Measurements from ENCODE around the gene ABO. TPM values are rescaled to one million over a fixed set of nuclear protein-coding genes. Genes with fewer than 3 reads are reported as not detected.

Gene ABO
- total RNA-seq, 2 donors from 2014 or later = 0.35 to 1.2 TPM

DNA sequence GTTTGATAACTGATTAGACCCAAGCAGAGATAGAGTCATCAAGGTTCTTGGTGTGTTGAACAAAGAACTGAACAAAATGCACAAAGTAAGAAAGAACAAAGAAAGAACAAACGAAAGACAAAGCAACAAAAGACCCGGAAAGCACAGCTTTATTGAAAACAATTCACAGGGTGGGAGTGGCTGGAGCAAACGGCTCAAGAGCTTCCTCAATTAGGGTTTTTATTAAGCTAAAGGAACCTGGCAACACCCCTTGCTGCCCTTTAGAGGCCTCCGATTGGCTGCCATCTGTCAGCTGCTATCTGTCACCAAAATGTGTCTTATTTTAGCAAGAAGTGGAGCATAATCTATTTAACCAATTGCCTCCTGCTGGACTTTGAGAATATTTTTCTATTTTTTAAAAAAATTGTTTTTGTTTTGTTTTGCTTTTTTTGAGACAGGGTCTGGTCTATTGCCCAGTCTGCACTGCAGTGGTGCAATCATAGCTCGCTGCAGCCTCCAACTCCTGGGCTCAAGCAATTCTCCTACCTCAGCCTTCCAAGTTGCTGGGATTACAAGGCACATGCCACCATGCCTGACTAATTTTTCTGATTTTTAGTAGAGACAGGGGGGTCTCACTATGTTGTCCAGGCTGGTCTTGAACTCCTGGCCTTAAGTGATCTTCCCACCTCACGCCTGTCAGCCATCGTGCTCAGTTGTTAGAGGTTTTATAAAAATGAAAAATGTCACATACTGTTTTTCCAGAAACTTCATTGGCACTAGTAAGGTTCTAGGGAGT is 7.7 kb upstream of the ABO start:
- peaks cover 2% of the 10 kb centered on the region for H3K4me1 Mint-ChIP-seq
- Histone ChIP-seq H3K4me3 (ENCODE audit: low read length) (no peak overlapping the region), H3K9ac (ENCODE audit: extremely low read depth, low read length, poor library complexity, severe bottlenecking) (no peak overlapping the region), H3K27me3 (ENCODE audit: control insufficient read depth, insufficient read depth, low read length, poor library complexity, severe bottlenecking) (peaks cover 48% of the 10 kb centered on the region), H3K27ac (ENCODE audit: low read depth, low read length) (no peak overlapping the region), H3K9me3 (ENCODE audit: control insufficient read depth, low read length) (peaks cover 1% of the 10 kb centered on the region), H3K4me1 (ENCODE audit: control insufficient read depth, insufficient read depth, low read length) (no peaks in the 10 kb centered on the region), H3K36me3 (ENCODE audit: control insufficient read depth, insufficient read depth, low read length) (no peaks in the 10 kb centered on the region)
- peaks cover 27% of the 10 kb centered on the region for H3K27me3 Mint-ChIP-seq (ENCODE audit: insufficient read depth)
- no peaks in the 10 kb centered on the region for H3K36me3 Mint-ChIP-seq (ENCODE audit: low read depth)
- no peak for DNase-seq
- H3K9me3 Mint-ChIP-seq = peaks cover 34% of the 10 kb centered on the region
- TF ChIP-seq, protein P1, sequence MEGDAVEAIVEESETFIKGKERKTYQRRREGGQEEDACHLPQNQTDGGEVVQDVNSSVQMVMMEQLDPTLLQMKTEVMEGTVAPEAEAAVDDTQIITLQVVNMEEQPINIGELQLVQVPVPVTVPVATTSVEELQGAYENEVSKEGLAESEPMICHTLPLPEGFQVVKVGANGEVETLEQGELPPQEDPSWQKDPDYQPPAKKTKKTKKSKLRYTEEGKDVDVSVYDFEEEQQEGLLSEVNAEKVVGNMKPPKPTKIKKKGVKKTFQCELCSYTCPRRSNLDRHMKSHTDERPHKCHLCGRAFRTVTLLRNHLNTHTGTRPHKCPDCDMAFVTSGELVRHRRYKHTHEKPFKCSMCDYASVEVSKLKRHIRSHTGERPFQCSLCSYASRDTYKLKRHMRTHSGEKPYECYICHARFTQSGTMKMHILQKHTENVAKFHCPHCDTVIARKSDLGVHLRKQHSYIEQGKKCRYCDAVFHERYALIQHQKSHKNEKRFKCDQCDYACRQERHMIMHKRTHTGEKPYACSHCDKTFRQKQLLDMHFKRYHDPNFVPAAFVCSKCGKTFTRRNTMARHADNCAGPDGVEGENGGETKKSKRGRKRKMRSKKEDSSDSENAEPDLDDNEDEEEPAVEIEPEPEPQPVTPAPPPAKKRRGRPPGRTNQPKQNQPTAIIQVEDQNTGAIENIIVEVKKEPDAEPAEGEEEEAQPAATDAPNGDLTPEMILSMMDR (conservative IDR thresholded peaks at IDR 0.05) = no peak
- WGBS, 2 experiments (ENCODE audit: insufficient coverage in 1 of 2, insufficient read length in 1 of 2) = 78 to 83% methylated on average over 7 of the region's 7 CpGs
- no peak overlapping the region for H3K27ac Mint-ChIP-seq
- no peak overlapping the region for H3K4me3 Mint-ChIP-seq

DNA sequence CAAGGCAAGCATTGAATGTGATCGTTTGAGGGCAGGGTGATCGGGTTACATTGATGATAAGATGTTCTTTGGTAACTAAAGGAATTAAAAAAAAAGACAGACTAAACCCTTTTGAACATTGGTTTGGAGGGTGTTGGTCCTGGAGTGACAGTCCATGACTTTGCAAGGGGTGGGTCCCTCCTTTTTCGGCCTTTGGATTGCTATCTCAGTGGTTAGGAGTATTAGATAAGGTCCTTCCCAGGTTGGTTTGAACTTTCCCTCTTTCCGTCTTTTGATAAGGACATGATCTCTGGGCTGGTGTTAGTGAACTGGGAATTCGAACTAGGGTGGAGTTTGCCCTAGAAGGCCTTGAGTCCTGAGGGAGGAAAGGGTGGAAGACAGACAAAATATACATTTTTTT is 5.4 kb upstream of the ABO start:
- Histone ChIP-seq H3K9ac (ENCODE audit: extremely low read depth, low read length, poor library complexity, severe bottlenecking) (no peak overlapping the region), H3K27me3 (ENCODE audit: control insufficient read depth, insufficient read depth, low read length, poor library complexity, severe bottlenecking) (peaks cover 70% of the 10 kb centered on the region), H3K4me1 (ENCODE audit: control insufficient read depth, insufficient read depth, low read length) (no peaks in the 10 kb centered on the region), H3K36me3 (ENCODE audit: control insufficient read depth, insufficient read depth, low read length) (no peaks in the 10 kb centered on the region), H3K9me3 (ENCODE audit: control insufficient read depth, low read length) (no peaks in the 10 kb centered on the region), H3K27ac (ENCODE audit: low read depth, low read length) (no peak overlapping the region), H3K4me3 (ENCODE audit: low read length) (no peak overlapping the region)
- 78% methylated on average over 5 of the region's 5 CpGs; no CpG with 5 or more reads in 1 of the 2 experiments for WGBS, 2 experiments (ENCODE audit: insufficient coverage in 1 of 2, insufficient read length in 1 of 2)
- Mint-ChIP-seq H3K27me3 (ENCODE audit: insufficient read depth) (peaks cover 42% of the 10 kb centered on the region), H3K9me3 (peaks cover 26% of the 10 kb centered on the region), H3K36me3 (ENCODE audit: low read depth) (no peaks in the 10 kb centered on the region), H3K4me3 (no peak overlapping the region), H3K27ac (no peak overlapping the region), H3K4me1 (peaks cover 2% of the 10 kb centered on the region)
- TF ChIP-seq, protein P1 (conservative IDR thresholded peaks at IDR 0.05) = no peak
- DNase-seq = no peak

DNA sequence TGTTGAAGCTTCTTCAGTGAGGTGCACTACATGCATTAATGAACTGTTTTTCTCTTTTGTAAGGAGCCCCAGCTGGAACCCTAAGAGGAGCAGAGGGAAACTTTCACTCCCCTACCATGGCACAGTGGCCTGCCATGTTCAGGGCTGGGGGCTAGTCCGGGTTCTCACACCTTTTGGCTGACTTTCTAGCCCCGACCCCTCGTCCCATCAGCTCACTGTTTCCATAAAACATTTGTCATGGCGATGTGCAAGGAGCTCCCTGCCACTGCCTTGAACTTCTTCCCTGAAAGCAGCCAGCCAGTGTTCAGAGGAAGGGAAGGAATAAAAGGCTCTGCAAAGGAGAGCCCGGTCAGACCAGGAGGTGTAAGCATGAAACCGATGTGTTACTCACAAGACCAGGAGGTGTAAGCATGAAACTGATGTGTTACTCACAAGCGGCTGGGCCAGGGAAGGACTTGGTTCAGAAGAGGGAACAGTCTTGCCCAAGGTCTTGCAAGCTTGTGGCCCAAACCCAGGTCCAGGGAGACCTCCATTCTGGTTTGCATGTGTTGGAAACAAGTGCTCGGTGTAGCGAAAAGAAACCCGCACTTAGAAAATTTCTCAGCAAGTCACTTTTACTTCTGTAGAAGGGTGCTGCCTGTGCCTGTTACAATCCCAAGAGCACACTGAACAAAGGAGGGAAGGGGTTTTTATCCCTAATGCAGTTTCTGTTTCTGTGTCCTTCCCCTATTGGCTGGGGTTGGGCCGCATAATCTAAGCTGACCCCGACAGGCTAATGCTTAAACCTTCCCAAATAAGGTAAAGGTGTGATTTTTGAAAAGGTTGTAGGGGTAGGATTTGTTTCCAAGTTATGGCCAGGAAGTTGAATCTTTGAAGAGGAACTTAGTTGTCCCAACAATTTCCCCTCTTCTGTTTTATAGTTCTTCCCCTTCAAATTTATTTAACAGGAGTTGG is 3.4 kb upstream of the ABO start:
- 87 to 88% methylated on average over 7 to 12 of the region's 12 CpGs for WGBS, 2 experiments (ENCODE audit: insufficient coverage in 1 of 2, insufficient read length in 1 of 2)
- no peak overlapping the region for H3K27ac Mint-ChIP-seq

More for the DNA sequence above, 3.4 kb upstream of the ABO start:
- H3K27me3 ChIP-seq (ENCODE audit: control insufficient read depth, insufficient read depth, low read length, poor library complexity, severe bottlenecking) = peaks cover 89% of the 10 kb centered on the region
- no peak for DNase-seq
- no peak overlapping the region for H3K27ac ChIP-seq (ENCODE audit: low read depth, low read length)
- H3K4me3 ChIP-seq (ENCODE audit: low read length) = no peak overlapping the region
- TF ChIP-seq, protein P1 (conservative IDR thresholded peaks at IDR 0.05) = no peak
- peaks cover 2% of the 10 kb centered on the region for H3K4me1 Mint-ChIP-seq
- H3K36me3 ChIP-seq (ENCODE audit: control insufficient read depth, insufficient read depth, low read length) = no peaks in the 10 kb centered on the region
- peaks cover 54% of the 10 kb centered on the region for H3K27me3 Mint-ChIP-seq (ENCODE audit: insufficient read depth)
- H3K9ac ChIP-seq (ENCODE audit: extremely low read depth, low read length, poor library complexity, severe bottlenecking) = no peak overlapping the region
- H3K4me3 Mint-ChIP-seq = no peak overlapping the region
- H3K4me1 ChIP-seq (ENCODE audit: control insufficient read depth, insufficient read depth, low read length) = no peaks in the 10 kb centered on the region
- no peaks in the 10 kb centered on the region for H3K9me3 ChIP-seq (ENCODE audit: control insufficient read depth, low read length)
- H3K9me3 Mint-ChIP-seq = peaks cover 26% of the 10 kb centered on the region
- no peaks in the 10 kb centered on the region for H3K36me3 Mint-ChIP-seq (ENCODE audit: low read depth)
